GM23248 (cell line): ENCODE data around the gene MSL3B.

ENCODE experiments used
- EZH2 ChIP-seq: fragments of 200-600 bp; sonication (generic); IDR thresholded peaks from 2 replicates; pipeline ENCODE4 v1.6.1; 2018; ENCODE audit warnings: antibody characterized with exemption, mild to moderate bottlenecking; ENCODE audit not compliant: insufficient read depth, poor library complexity, severe bottlenecking
- EZH2phosphoT487 ChIP-seq: fragments of 200-600 bp; sonication (generic); IDR thresholded peaks from 2 replicates; pipeline ENCODE4 v1.6.1; 2018; ENCODE audit warnings: antibody characterized with exemption, moderate library complexity, mild to moderate bottlenecking, low read depth; ENCODE audit not compliant: insufficient read depth

DNA sequence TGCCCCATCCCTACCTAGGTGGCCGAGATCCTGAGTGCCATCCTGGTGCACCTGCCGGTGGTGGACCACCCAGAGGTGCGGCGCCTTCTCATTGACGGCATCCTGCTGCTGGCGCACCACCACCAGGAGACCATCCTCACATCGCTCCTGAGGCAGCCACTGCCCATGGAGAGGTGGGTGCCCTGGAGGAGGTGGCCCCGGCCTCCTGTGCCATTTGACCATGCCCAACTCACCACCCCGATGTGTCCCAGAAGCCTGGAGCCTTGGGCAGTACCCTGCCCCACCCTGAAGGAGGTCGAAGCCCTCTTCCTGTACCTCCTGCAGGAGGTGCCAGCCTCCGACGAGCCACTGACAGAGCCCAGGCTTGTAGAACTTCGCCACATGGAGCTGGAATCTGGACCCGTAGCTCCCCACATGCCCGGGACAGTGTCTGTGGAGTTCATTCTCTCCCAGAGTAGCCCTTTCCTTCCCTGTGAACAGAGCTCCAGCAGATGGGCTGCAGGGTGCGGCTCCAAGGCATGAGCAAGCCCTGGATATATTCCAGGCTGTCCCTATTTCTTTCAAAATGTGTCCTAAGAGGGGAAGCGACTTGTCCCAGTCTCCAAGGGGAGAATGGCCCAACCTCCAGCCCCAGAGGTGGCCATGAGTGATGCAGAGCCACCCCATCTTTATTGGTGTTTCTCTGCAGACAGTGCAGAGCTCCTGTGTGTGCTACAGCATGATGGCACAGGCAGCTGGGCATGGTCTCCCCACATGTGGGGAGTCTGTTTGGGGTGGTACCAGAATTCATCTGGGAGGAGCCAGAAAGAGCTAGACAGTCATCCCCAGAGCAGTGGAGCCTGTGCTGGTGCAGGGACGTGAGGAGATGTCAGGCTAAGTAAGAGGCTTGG lies 48.1 kb downstream of the MSL3B start:
- TF ChIP-seq EZH2phosphoT487 (no peak), EZH2 (no peak)
